ENCODE measurements around the gene KLK11.
A peak's percentile ranks its signal among the peaks of the same experiment; 100 is the strongest.

Gene KLK11

DNA sequence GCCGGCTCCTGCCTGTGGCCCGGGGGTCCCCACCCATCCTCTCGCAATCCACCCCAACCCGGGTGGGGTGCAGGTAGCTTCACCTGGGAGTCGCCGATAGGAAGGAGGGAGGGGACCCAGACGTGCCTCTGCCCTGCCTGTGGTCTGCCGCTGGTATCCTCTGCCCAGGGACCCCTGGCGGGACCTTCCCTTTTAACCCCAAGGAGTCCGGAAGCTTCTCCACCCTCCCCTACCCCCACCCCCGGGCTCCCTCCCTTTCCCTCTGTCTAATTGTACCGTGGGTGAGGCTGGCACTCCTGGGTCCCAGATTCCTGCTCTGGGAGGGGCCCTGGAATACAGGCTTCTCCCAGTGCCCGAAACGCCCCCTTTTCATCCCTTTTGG is 6.9 kb downstream of the KLK11 start, which contains the start of gene KLK10:
Gene KLK10, minus strand, starts transcription at position 166 of the 382 bp plus-strand sequence. CDS start 579 bp downstream, outside the sequence.
- TF ChIP-seq, protein P1, sequence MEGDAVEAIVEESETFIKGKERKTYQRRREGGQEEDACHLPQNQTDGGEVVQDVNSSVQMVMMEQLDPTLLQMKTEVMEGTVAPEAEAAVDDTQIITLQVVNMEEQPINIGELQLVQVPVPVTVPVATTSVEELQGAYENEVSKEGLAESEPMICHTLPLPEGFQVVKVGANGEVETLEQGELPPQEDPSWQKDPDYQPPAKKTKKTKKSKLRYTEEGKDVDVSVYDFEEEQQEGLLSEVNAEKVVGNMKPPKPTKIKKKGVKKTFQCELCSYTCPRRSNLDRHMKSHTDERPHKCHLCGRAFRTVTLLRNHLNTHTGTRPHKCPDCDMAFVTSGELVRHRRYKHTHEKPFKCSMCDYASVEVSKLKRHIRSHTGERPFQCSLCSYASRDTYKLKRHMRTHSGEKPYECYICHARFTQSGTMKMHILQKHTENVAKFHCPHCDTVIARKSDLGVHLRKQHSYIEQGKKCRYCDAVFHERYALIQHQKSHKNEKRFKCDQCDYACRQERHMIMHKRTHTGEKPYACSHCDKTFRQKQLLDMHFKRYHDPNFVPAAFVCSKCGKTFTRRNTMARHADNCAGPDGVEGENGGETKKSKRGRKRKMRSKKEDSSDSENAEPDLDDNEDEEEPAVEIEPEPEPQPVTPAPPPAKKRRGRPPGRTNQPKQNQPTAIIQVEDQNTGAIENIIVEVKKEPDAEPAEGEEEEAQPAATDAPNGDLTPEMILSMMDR (IDR thresholded peaks at IDR 0.05; ENCODE audit: borderline replicate concordance, control extremely low read depth, extremely low read depth, insufficient read depth, missing control alignments): no peak
- DNase-seq (ENCODE audit: low spot score): no peak
- in situ Hi-C loops (cut with MboI; ENCODE audit: low sequenced_read_pairs, unreplicated experiment): no loop called here

DNA sequence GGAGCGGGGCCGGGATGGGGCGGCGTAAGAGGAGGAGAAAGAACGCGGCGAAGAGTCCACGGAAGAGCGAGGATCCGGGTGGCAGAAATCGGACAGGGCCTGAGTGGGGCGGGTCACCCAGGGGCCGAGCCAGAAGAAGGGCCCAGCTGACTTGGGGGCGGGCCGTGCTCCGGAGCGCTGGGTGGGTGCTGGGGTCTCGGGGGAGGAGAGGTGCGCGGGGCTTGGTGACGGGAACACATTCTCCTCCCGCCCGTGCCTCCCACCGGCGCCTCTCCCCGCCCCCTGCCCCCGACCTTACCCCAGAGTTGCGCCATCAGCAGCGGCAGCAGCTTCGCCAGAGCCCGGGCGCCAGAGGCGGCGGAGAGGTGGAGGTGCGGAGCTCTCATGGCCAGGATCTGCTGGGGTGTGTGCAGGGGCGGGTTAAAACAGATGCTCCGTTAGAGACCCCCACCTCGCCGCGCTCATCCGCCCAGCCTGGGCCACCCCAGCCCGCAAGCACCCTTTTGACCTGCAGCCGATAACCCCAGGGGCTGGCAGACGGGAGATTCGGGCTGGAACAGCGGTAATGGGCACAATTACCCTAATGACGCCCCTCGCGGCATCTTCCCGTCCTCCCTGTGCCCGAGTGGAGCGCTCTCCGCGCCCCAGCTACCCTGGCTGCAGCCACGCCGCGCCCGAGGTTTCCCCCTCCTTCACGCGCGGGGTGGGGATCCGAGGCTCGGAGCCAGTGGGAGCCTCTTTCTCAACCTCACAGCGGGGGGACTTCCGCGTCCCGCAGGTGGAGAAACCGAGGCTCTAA is 7.5 kb downstream of the KLK11 start:
- TF ChIP-seq, protein P1 (IDR thresholded peaks at IDR 0.05; ENCODE audit: borderline replicate concordance, control extremely low read depth, extremely low read depth, insufficient read depth, missing control alignments): no peak
- in situ Hi-C loops (cut with MboI; ENCODE audit: low sequenced_read_pairs, unreplicated experiment): no loop called here
- no peak for DNase-seq (ENCODE audit: low spot score)

DNA sequence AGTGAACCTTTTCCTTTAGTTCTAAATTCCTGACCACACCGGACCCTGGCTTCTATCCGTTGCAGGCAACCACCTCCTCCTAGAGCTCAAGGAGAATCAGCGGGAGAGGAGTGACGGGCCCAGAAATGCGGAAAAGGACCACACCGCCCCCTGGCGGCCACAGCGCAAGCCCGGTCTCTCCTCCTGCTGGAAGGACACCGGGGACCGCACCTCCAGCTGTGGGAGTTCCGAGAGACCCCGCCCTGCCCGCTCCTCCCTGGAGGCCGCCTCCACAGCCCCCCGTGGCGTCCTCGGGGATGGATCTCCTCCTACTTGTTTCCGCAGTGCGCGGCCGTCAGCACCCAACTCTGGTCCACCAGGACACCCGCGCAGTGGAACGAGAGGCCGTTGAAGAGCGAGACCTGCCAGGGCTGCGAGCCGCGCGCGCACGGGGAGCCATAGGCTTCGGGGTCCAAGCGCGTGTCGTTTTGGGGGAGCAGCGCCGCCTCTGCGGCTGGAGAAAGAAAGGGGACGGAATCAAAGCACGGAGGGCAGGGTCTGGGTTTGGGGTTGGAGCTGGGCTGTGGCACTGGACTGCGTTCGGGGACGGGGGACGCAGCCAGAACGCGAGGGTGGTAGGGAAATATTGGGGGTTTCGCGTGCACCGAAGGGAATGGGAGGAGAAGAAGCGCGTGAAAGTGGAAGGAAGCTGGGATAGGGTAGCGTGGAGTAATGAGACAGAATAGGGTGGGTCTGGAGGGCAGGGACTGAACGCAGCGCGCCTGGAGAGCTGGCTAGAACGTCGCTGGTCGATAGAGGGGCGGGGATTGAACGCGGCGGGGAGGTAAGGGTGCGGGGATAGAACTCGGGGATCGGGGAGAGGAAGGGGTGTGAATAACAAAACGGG is 9.4 kb downstream of the KLK11 start:
- in situ Hi-C loops (cut with MboI; ENCODE audit: low sequenced_read_pairs, unreplicated experiment): no loop called here
- TF ChIP-seq, protein P1 (IDR thresholded peaks at IDR 0.05; ENCODE audit: borderline replicate concordance, control extremely low read depth, extremely low read depth, insufficient read depth, missing control alignments): peak; percentile 82
- DNase-seq (ENCODE audit: low spot score): peak; percentile 85

DNA sequence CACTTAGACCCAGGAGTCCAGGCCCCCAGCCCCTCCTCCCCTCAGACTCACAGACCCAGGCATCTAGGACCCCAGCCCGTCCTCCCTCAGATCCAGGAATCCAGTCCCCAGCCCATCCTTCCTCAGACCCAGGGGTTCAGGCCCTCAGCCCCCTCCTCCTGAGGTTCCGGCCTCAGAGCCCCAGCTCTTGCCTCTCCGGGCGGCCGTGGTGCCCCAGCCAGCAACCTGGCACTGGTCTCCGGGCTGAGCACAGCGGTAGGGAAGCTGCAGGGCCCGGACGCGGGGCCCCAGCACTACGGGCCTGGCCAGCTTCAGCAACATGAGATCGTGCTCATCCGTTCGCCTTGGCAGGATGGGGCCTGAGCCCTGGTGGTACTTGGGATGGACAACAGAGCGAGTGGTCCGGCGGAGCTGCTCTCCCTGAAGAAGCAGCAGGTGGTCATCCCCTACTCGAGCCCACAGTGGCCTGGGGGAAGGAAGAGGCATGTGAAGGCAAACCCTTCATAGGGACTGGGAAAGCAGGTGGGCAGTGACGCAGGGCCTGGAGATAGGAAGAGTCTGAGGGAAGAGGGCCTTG is 10.6 kb downstream of the KLK11 start:
- no peak for DNase-seq (ENCODE audit: low spot score)
- in situ Hi-C loops (cut with MboI; ENCODE audit: low sequenced_read_pairs, unreplicated experiment): no loop called here
- TF ChIP-seq, protein P1 (IDR thresholded peaks at IDR 0.05; ENCODE audit: borderline replicate concordance, control extremely low read depth, extremely low read depth, insufficient read depth, missing control alignments): no peak

DNA sequence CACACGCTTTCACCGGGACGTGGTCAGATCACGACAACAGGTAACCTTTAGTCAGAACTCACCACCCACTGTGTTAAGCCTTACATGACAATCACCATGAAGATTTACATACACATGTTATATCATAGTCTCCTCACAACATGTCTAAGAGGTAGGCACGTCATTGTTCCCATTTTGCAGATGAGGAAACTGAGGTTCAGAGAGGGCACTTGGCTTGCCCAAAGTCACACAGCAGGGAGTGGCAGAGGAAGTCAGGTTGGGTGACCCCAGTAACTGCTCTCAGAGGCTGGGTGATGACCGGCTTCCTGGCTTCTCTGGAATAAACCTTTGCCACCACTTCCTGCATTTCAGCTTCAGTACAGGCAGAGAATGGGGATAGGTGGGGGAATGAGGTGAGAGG is 12.2 kb downstream of the KLK11 start:
- in situ Hi-C loops (cut with MboI; ENCODE audit: low sequenced_read_pairs, unreplicated experiment): no loop called here
- TF ChIP-seq, protein P1 (IDR thresholded peaks at IDR 0.05; ENCODE audit: borderline replicate concordance, control extremely low read depth, extremely low read depth, insufficient read depth, missing control alignments): no peak
- no peak for DNase-seq (ENCODE audit: low spot score)

DNA sequence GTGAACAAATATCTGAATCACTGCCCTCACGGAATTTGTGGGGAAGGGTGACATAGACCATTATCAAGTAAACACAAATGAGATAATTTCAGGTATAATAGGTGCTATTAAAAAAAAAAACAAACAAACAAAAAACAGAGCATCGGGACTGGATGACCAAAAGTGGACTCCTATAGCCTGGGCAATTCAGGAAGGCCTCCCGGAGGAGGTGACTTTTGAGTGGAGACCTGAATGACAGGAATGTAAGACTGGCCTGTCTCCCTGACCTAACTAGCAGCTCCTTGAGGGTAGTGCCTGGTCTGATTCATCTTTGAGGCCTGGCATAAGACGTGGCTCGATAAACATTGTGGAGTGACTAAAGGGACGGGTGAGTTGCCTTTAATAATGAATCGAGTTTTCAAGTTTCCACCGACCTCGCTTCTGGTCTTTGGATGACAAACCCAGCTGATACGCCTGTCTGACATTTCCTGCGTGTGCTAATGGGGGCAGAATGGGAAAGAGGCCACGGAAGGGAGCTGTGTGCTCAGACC is 13.7 kb downstream of the KLK11 start:
- no peak for DNase-seq (ENCODE audit: low spot score)
- in situ Hi-C loops (cut with MboI; ENCODE audit: low sequenced_read_pairs, unreplicated experiment): no loop called here

More for the DNA sequence above, 13.7 kb downstream of the KLK11 start:
- TF ChIP-seq, protein P1 (IDR thresholded peaks at IDR 0.05; ENCODE audit: borderline replicate concordance, control extremely low read depth, extremely low read depth, insufficient read depth, missing control alignments): no peak

Measured in GM13976 (cell line).